Thyroid gland (tissue), 4 donors: Measurements from ENCODE around the gene ETFB. TPM values are rescaled to one million over a fixed set of nuclear protein-coding genes. Genes with fewer than 3 reads are reported as not detected.

ENCODE experiments used
- DNase-seq, 2 donors: peaks; one replicate each; pipeline ENCODE4 v3.0.0-alpha.2; 2019
- H3K27ac ChIP-seq, 3 donors: fragments of 200-600 bp; sonication (generic); 1 replicate in 2 of 3; 2 replicates in 1 of 3; pipeline ENCODE4 v1.5.1; 2016 to 2019; ENCODE audit warnings: mild to moderate bottlenecking in 1 of 3, moderate library complexity in 1 of 3
- H3K27me3 ChIP-seq: fragments of 200-600 bp; sonication (generic); one replicate; pipeline ENCODE4 v1.5.1; 2019
- H3K36me3 ChIP-seq, 2 donors: fragments of 200-600 bp; sonication (generic); one replicate each; pipeline ENCODE4 v1.5.1; 2016 to 2019
- H3K4me1 ChIP-seq, 2 donors: fragments of 200-600 bp; sonication (generic); one replicate each; pipeline ENCODE4 v1.5.1; 2017 to 2019
- H3K4me3 ChIP-seq, 3 donors: fragments of 200-600 bp; sonication (generic); replicated peaks in 1 of 3; 1 replicate in 2 of 3; 2 replicates in 1 of 3; pipeline ENCODE4 v1.5.1; 2016; ENCODE audit warnings: mild to moderate bottlenecking in 1 of 3
- H3K9me3 ChIP-seq: fragments of 200-600 bp; sonication (generic); one replicate; pipeline ENCODE4 v1.5.1; 2017
- POLR2A ChIP-seq, 2 donors: fragments of 450-650 bp; IDR thresholded peaks; one replicate each; pipeline ENCODE4 v1.6.1; 2017; ENCODE audit warnings: antibody characterized with exemption in 2 of 2, mild to moderate bottlenecking in 2 of 2, moderate library complexity in 1 of 2
- whole genome bisulfite sequencing, 2 donors: methylation state at CpG; one replicate each; pipeline ENCODE4 v1.1.5; 2017; 5-methylcytosine and 5-hydroxymethylcytosine counted together
- intact Hi-C: fragments of 100-400 bp; cut with DNase I; formaldehyde crosslinking; loops from one replicate; pipeline ENCODE4 v1.15.1; 2023
- total RNA-seq, 4 donors: library from RNA; depleted of rRNA; stranded (reverse); fragments of >200 nt; gene quantifications; one replicate each; pipeline ENCODE4 v1.2.3, GENCODE V29; 2016
- TF ChIP-seq, protein P1 (sequence below), 6 experiments: fragments of 200-600 bp in 3 of 6; fragments of 450-650 bp in 3 of 6; sonication (generic) in 3 of 6; IDR thresholded peaks; one replicate each; pipeline ENCODE4 v1.5.1; 2016 to 2019; ENCODE audit warnings: antibody characterized with exemption in 6 of 6, mild to moderate bottlenecking in 2 of 6, inconsistent platforms in 1 of 6, moderate library complexity in 1 of 6

The ETFB gene
- total RNA-seq, 4 donors from 2014 or later, result 73.1 to 177 (median 129) TPM

DNA sequence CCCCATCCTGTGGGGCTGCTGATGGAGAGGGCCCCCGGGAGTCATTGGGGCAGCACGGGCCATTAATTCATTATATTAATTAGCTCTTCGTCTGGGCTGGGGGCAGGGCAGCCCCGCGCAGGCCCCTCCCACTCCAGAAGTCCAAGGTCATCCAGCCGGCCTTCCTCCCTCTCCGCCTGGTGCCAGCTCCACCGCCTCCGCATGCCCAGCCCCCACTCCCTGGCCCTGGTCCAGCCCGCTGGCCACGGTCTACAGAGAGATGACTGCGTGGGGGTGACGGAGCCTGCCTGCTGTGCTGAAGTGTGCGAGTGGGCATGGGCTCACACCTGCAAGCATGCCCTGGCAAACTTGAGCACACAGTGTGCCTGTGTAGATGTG is 45.9 kb downstream of the ETFB start:
- H3K9me3 ChIP-seq, result no peaks in the 10 kb centered on the region
- no peaks in the 10 kb centered on the region for H3K4me1 ChIP-seq
- no peaks in the 10 kb centered on the region for H3K36me3 ChIP-seq
- intact Hi-C loops, result no loop called here
- no peaks in the 10 kb centered on the region for H3K27me3 ChIP-seq
- WGBS, 2 donors, result 20 to 28% methylated on average over 11 to 14 of the region's 14 CpGs
- no peak overlapping the region for H3K4me3 ChIP-seq
- no peak overlapping the region for H3K27ac ChIP-seq
- peak in 1 of 2 donors; percentile 6 for DNase-seq
- no peak for TF ChIP-seq POLR2A (IDR thresholded peaks at IDR 0.05)
- TF ChIP-seq, protein P1, sequence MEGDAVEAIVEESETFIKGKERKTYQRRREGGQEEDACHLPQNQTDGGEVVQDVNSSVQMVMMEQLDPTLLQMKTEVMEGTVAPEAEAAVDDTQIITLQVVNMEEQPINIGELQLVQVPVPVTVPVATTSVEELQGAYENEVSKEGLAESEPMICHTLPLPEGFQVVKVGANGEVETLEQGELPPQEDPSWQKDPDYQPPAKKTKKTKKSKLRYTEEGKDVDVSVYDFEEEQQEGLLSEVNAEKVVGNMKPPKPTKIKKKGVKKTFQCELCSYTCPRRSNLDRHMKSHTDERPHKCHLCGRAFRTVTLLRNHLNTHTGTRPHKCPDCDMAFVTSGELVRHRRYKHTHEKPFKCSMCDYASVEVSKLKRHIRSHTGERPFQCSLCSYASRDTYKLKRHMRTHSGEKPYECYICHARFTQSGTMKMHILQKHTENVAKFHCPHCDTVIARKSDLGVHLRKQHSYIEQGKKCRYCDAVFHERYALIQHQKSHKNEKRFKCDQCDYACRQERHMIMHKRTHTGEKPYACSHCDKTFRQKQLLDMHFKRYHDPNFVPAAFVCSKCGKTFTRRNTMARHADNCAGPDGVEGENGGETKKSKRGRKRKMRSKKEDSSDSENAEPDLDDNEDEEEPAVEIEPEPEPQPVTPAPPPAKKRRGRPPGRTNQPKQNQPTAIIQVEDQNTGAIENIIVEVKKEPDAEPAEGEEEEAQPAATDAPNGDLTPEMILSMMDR (IDR thresholded peaks at IDR 0.05), result no peak

GRCh38 chr19:51319649-51320279 is 46.4 kb downstream of the ETFB start:
- 74 to 80% methylated on average over 12 to 14 of the region's 14 CpGs for whole genome bisulfite sequencing, 2 donors
- Histone ChIP-seq H3K36me3 (no peaks in the 10 kb centered on the region), H3K4me3 (no peak overlapping the region), H3K9me3 (no peaks in the 10 kb centered on the region), H3K27ac (no peak overlapping the region), H3K4me1 (no peaks in the 10 kb centered on the region), H3K27me3 (no peaks in the 10 kb centered on the region)
- TF ChIP-seq POLR2A (IDR thresholded peaks at IDR 0.05), result no peak
- TF ChIP-seq, protein P1 (IDR thresholded peaks at IDR 0.05), result no peak
- intact Hi-C loops, result no loop called here
- no peak for DNase-seq

GRCh38 chr19:51318687-51319648 is 47.2 kb downstream of the ETFB start:
- H3K4me3 ChIP-seq, result no peak overlapping the region
- no peaks in the 10 kb centered on the region for H3K9me3 ChIP-seq
- intact Hi-C loops, result no loop called here
- no peak overlapping the region for H3K27ac ChIP-seq
- WGBS, 2 donors, result 54 to 60% methylated on average over 20 to 21 of the region's 23 CpGs
- H3K27me3 ChIP-seq, result no peaks in the 10 kb centered on the region
- H3K36me3 ChIP-seq, result no peaks in the 10 kb centered on the region
- TF ChIP-seq, protein P1 (IDR thresholded peaks at IDR 0.05), result no peak
- no peak for TF ChIP-seq POLR2A (IDR thresholded peaks at IDR 0.05)
- no peak for DNase-seq
- no peaks in the 10 kb centered on the region for H3K4me1 ChIP-seq

DNA sequence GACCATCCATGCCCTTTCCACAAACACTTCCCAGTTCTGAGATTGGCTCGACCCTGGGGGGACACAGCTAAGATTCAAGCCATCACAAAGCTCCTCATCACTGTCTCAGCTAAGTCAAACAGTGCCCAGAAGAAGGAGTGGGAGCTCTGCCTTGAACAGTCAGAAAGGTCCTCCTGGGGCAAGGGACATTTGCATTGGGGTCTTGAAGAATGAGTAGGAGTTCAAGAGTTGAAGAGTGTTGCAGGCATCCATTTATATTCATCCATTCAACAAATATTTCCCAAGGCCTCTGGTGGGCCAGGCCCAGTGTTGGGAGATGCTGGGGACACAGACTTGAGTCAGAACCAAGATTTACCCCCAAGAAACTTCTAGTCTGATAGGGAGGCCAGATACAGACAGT is 48.2 kb downstream of the ETFB start:
- intact Hi-C loops, result no loop called here
- no peak for DNase-seq
- 69 to 80% methylated on average over 1 of the region's 1 CpG for WGBS, 2 donors
- Histone ChIP-seq H3K27me3 (no peaks in the 10 kb centered on the region), H3K36me3 (no peaks in the 10 kb centered on the region), H3K9me3 (no peaks in the 10 kb centered on the region), H3K27ac (no peak overlapping the region), H3K4me3 (no peak overlapping the region), H3K4me1 (no peaks in the 10 kb centered on the region)
- TF ChIP-seq POLR2A (IDR thresholded peaks at IDR 0.05), result no peak
- TF ChIP-seq, protein P1 (IDR thresholded peaks at IDR 0.05), result no peak

DNA sequence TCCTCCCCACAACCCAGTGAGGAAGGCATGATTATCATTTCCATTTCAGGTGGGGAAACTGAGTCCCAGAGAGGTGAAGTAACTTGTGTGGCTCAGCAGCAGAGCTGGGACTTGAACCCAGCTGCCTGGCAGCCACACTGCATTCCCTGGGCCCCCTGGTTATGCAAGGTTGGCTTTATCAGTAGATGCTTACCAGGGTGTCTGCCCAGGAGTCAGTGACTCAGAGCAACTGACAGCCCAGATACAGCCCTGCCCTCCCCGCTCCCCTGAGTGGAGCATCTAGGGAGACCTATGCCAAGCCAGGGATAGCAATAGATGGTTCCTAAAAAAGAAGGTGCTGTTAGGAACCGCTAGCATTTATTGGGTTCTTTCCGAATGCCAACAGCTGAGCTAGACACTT is 48.8 kb downstream of the ETFB start:
- no peaks in the 10 kb centered on the region for H3K36me3 ChIP-seq
- intact Hi-C loops, result no loop called here
- H3K9me3 ChIP-seq, result no peaks in the 10 kb centered on the region
- no peaks in the 10 kb centered on the region for H3K27me3 ChIP-seq
- H3K4me3 ChIP-seq, result no peak overlapping the region
- no peak for TF ChIP-seq POLR2A (IDR thresholded peaks at IDR 0.05)
- TF ChIP-seq, protein P1 (IDR thresholded peaks at IDR 0.05), result no peak
- H3K27ac ChIP-seq, result no peak overlapping the region
- no peak for DNase-seq
- H3K4me1 ChIP-seq, result no peaks in the 10 kb centered on the region
- 75 to 91% methylated on average over 2 to 3 of the region's 3 CpGs for whole genome bisulfite sequencing, 2 donors
